GM23338 (cell line): ENCODE measurements around the gene INO80. TPM values are rescaled to one million over a fixed set of nuclear protein-coding genes. Genes with fewer than 3 reads are reported as not detected.

Experiments used
- ATAC-seq: fragments of 200-7000 bp; cut with Tn5 transposase; 3 replicates; pipeline ENCODE4 v1.9.1; 2020
- DNase-seq: peaks from one replicate; pipeline ENCODE4 v3.0.0-alpha.2; 2015; ENCODE audit warnings: low spot score
- H2AFZ ChIP-seq: fragments of 200-600 bp; sonication (generic); 2 replicates; pipeline ENCODE4 v1.8.0; 2016; ENCODE audit warnings: antibody characterized with exemption, mild to moderate bottlenecking, moderate library complexity
- H3F3A ChIP-seq: fragments of 200-600 bp; sonication (generic); replicated peaks from 2 replicates; pipeline ENCODE4 v1.8.0; 2017; ENCODE audit warnings: antibody characterized with exemption, mixed run types, low read depth
- H3K27ac ChIP-seq: fragments of 200-600 bp; sonication (generic); 2 replicates; pipeline ENCODE4 v1.6.1; 2016; ENCODE audit warnings: low read depth
- H3K27me3 ChIP-seq: fragments of 200-600 bp; sonication (generic); 2 replicates; pipeline ENCODE4 v1.8.0; 2016; ENCODE audit warnings: mild to moderate bottlenecking, mixed run types, moderate library complexity; ENCODE audit not compliant: insufficient read depth
- H3K36me3 ChIP-seq: fragments of 200-600 bp; sonication (generic); 2 replicates; pipeline ENCODE4 v1.8.0; 2016; ENCODE audit warnings: mild to moderate bottlenecking; ENCODE audit not compliant: insufficient read depth
- H3K4me1 ChIP-seq: fragments of 200-600 bp; sonication (generic); 2 replicates; pipeline ENCODE4 v1.8.0; 2016; ENCODE audit warnings: mild to moderate bottlenecking, moderate library complexity; ENCODE audit not compliant: insufficient read depth
- H3K4me2 ChIP-seq: fragments of 200-600 bp; sonication (generic); 2 replicates; pipeline ENCODE4 v1.7.1; 2017; ENCODE audit warnings: mixed run types
- H3K4me3 ChIP-seq: fragments of 200-600 bp; sonication (generic); 2 replicates; pipeline ENCODE4 v1.6.1; 2016; ENCODE audit warnings: mixed run types
- H3K79me2 ChIP-seq: fragments of 200-600 bp; sonication (generic); replicated peaks from 2 replicates; pipeline ENCODE4 v1.8.0; 2017; ENCODE audit warnings: mild to moderate bottlenecking; ENCODE audit not compliant: insufficient read depth
- H3K9me2 ChIP-seq: fragments of 200-600 bp; sonication (generic); 2 replicates; pipeline ENCODE4 v1.8.0; 2017; ENCODE audit not compliant: insufficient read depth
- H4K20me1 ChIP-seq: fragments of 200-600 bp; sonication (generic); replicated peaks from 2 replicates; pipeline ENCODE4 v1.8.0; 2017; ENCODE audit warnings: mild to moderate bottlenecking; ENCODE audit not compliant: insufficient read depth
- H3K27ac Mint-ChIP-seq: 2 replicates; pipeline ENCODE4 v1.8.0; 2020; ENCODE audit warnings: inconsistent platforms, mild to moderate bottlenecking, moderate library complexity, mixed read lengths
- H3K27me3 Mint-ChIP-seq: 3 replicates; pipeline ENCODE4 v1.8.0; 2022; ENCODE audit warnings: low read depth, mild to moderate bottlenecking, moderate library complexity, mixed read lengths, inconsistent platforms; ENCODE audit not compliant: insufficient read depth, poor library complexity
- H3K36me3 Mint-ChIP-seq: 3 replicates; pipeline ENCODE4 v1.8.0; 2021; ENCODE audit warnings: low read depth, mild to moderate bottlenecking, inconsistent platforms, moderate library complexity, mixed read lengths
- H3K4me1 Mint-ChIP-seq: 3 replicates; pipeline ENCODE4 v1.8.0; 2020; ENCODE audit warnings: mild to moderate bottlenecking, inconsistent platforms, mixed read lengths
- H3K4me3 Mint-ChIP-seq: 3 replicates; pipeline ENCODE4 v1.8.0; 2021; ENCODE audit warnings: moderate library complexity, mild to moderate bottlenecking, inconsistent platforms, mixed read lengths
- H3K9me3 Mint-ChIP-seq: 3 replicates; pipeline ENCODE4 v1.8.0; 2020; ENCODE audit warnings: moderate library complexity, mild to moderate bottlenecking, inconsistent platforms, mixed read lengths
- CREB1 ChIP-seq: fragments of 250-450 bp; sonication (Bioruptor Pico); IDR thresholded peaks from 2 replicates; pipeline ENCODE4 v1.5.0; 2020; ENCODE audit warnings: low read depth, mild to moderate bottlenecking, moderate library complexity
- CTCF ChIP-seq, 2 experiments: fragments of 200-600 bp in 1 of 2; sonication (generic) in 1 of 2; conservative IDR thresholded peaks; 2 replicates each; pipeline versions ENCODE4 v1.5.1 to v1.6.1; 2016 to 2017; ENCODE audit warnings: antibody characterized with exemption in 2 of 2, low read depth in 2 of 2, mild to moderate bottlenecking in 2 of 2, moderate library complexity in 1 of 2
- EZH2 ChIP-seq: fragments of 200-600 bp; sonication (generic); IDR thresholded peaks from one replicate; pipeline ENCODE4 v1.8.0; 2017; ENCODE audit warnings: antibody characterized with exemption, mild to moderate bottlenecking, low read depth; ENCODE audit not compliant: unreplicated experiment
- EZH2phosphoT487 ChIP-seq: fragments of 200-600 bp; sonication (generic); IDR thresholded peaks from one replicate; pipeline ENCODE4 v1.8.1; 2018; ENCODE audit warnings: antibody characterized with exemption; ENCODE audit not compliant: unreplicated experiment
- JUNB ChIP-seq: IDR thresholded peaks from one replicate; pipeline ENCODE4 v1.6.1; 2016; ENCODE audit warnings: antibody characterized with exemption; ENCODE audit not compliant: unreplicated experiment
- NANOG ChIP-seq: IDR thresholded peaks from 2 replicates; pipeline ENCODE4 v1.6.1; 2016; ENCODE audit warnings: antibody characterized with exemption, borderline replicate concordance
- POLR2AphosphoS5 ChIP-seq: IDR thresholded peaks from 2 replicates; pipeline ENCODE4 v1.6.1; 2016; ENCODE audit warnings: antibody characterized with exemption, low read depth
- STAT1 ChIP-seq: IDR thresholded peaks from one replicate; pipeline ENCODE4 v1.6.1; 2016; ENCODE audit warnings: antibody characterized with exemption; ENCODE audit not compliant: unreplicated experiment
- ZNF114 ChIP-seq: fragments of 250-450 bp; sonication (Bioruptor Pico); IDR thresholded peaks from 2 replicates; pipeline ENCODE4 v1.5.0; 2020; ENCODE audit warnings: mild to moderate bottlenecking, moderate library complexity
- ZNF331 ChIP-seq: fragments of 250-450 bp; sonication (Bioruptor Pico); IDR thresholded peaks from 2 replicates; pipeline ENCODE4 v1.5.0; 2020; ENCODE audit warnings: low read depth, mild to moderate bottlenecking, moderate library complexity
- polyA plus RNA-seq: library from polyadenylated mRNA; unstranded; fragments of >200 nt; fragmentation: Nextera tagmentation; extraction: Ambion mirVana; gene quantifications from 2 replicates; pipeline ENCODE4 v1.2.1, GENCODE V29; 2016
- total RNA-seq: library from RNA; depleted of rRNA; stranded (reverse); fragments of >200 nt; shearing (Covaris generic); gene quantifications from 2 replicates; pipeline ENCODE4 v1.2.3, GENCODE V29; 2014

INO80 gene
- total and polyA plus RNA-seq, 2 experiments from 2014 or later, result 6.5 to 24.9 TPM

GRCh38 chr15:40952901-40953712 lies 163.0 kb downstream of the INO80 start, which contains the start of gene CHAC1 (continued):
- no peak for TF ChIP-seq CTCF (conservative IDR thresholded peaks at IDR 0.05; ENCODE audit: low read depth in 2 of 2)
- TF ChIP-seq ZNF331 (CRISPR knock-in tag), result no peak
- no peak for TF ChIP-seq JUNB
- TF ChIP-seq EZH2phosphoT487, result no peak
- no peak for TF ChIP-seq STAT1

- Histone ChIP-seq H2AFZ (no peak overlapping the region), H4K20me1 (no peaks in the 10 kb centered on the region; the same call in 1 of the 2 replicates), H3K27me3 (no peaks in the 10 kb centered on the region), H3K4me1 (peaks cover 34% of the 10 kb centered on the region), H3K79me2 (peaks cover 31% of the 10 kb centered on the region), H3K27ac (peak overlapping the region; percentile 98), H3K9me2 (no peaks in the 10 kb centered on the region), H3K4me2 (peak overlapping the region; percentile 81), H3K4me3 (peak overlapping the region; percentile 98), H3K36me3 (peaks cover 7% of the 10 kb centered on the region), H3F3A (peaks cover 20% of the 10 kb centered on the region)
- no peaks in the 10 kb centered on the region; the same call in none of the 3 replicates for H3K9me3 Mint-ChIP-seq
- peaks cover 30% of the 10 kb centered on the region for H3K27me3 Mint-ChIP-seq
- peaks cover 43% of the 10 kb centered on the region for H3K36me3 Mint-ChIP-seq
- peak; percentile 88 for DNase-seq
- peaks cover 48% of the 10 kb centered on the region for H3K4me1 Mint-ChIP-seq
- H3K27ac Mint-ChIP-seq, result peak overlapping the region; percentile 100
- no peak for TF ChIP-seq NANOG
- no peak for TF ChIP-seq CREB1 (CRISPR knock-in tag)
- TF ChIP-seq EZH2, result no peak
- TF ChIP-seq ZNF331 (CRISPR knock-in tag), result no peak
- no peak for TF ChIP-seq CTCF (conservative IDR thresholded peaks at IDR 0.05; ENCODE audit: low read depth in 2 of 2)
- TF ChIP-seq EZH2phosphoT487, result no peak
- TF ChIP-seq ZNF114 (CRISPR knock-in tag), result no peak
- no peak; the same call in 1 of the 2 replicates for TF ChIP-seq POLR2AphosphoS5
- H3K4me3 Mint-ChIP-seq, result peak overlapping the region; percentile 94
- ATAC-seq, result peak; percentile 58
These were observed 163.7 kb downstream of the INO80 start for GRCh38 chr15:40952301-40952900.
